ENCODE results near the gene BCAN. TPM values are rescaled to one million over a fixed set of nuclear protein-coding genes. Genes with fewer than 3 reads are reported as not detected.
A peak's percentile ranks its signal among the peaks of the same experiment; 100 is the strongest.

BCAN gene
- total RNA-seq, 4 donors from 2014 or later = 21.9 to 50.1 (median 26.0) TPM

DNA sequence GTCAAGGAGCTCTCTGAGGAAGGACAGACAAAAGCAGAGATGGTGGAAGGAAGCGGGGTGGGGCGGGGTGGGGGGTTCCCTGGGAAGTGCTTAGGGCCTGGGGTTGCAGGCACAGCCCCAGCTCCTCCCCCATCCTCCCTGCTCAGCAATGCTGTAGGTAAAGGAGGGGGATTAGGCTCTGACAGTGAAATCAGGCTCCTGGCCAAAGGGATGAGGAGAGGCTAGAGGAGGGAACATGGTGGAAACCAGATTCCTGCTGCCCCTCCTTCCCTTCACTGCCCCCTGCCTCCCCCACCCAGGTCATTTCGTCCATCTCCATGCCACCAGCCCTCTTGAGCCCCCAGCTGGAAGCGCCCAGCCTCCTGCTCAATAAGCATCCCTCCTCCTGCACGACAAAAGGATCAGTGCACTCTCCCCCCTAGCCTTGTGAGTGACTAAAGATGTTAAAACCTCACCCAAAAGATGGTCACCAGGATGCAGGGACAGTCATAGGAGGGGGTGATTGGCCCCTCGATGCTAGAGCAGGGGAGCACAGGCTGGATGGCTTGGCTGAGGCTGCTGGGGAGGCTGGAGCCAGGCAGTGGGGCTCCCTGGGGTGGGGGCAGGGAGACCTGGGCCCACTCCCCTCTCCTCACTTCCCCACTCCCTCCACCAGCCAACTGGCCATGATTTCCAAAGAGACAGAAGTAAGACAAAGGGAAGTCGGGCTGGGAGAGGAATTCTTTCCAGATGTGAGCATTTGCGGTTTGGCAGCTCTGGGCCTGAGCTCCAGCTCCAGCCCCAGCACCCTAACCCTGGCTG is 65.7 kb downstream of the BCAN start:
- DNase-seq (ENCODE audit: low spot score in 2 of 2) = no peak
- 50 to 51% methylated on average over 8 of the region's 8 CpGs for WGBS, 2 donors
- H3K4me3 ChIP-seq (ENCODE audit: low read depth, poor library complexity, severe bottlenecking) = no peak overlapping the region
- intact Hi-C loops (cut with DNase I; ENCODE audit: low total_unique reads) = no loop called here
- TF ChIP-seq POLR2A (IDR thresholded peaks at IDR 0.05) = no peak
- TF ChIP-seq, protein P1, sequence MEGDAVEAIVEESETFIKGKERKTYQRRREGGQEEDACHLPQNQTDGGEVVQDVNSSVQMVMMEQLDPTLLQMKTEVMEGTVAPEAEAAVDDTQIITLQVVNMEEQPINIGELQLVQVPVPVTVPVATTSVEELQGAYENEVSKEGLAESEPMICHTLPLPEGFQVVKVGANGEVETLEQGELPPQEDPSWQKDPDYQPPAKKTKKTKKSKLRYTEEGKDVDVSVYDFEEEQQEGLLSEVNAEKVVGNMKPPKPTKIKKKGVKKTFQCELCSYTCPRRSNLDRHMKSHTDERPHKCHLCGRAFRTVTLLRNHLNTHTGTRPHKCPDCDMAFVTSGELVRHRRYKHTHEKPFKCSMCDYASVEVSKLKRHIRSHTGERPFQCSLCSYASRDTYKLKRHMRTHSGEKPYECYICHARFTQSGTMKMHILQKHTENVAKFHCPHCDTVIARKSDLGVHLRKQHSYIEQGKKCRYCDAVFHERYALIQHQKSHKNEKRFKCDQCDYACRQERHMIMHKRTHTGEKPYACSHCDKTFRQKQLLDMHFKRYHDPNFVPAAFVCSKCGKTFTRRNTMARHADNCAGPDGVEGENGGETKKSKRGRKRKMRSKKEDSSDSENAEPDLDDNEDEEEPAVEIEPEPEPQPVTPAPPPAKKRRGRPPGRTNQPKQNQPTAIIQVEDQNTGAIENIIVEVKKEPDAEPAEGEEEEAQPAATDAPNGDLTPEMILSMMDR (IDR thresholded peaks at IDR 0.05) = no peak

DNA sequence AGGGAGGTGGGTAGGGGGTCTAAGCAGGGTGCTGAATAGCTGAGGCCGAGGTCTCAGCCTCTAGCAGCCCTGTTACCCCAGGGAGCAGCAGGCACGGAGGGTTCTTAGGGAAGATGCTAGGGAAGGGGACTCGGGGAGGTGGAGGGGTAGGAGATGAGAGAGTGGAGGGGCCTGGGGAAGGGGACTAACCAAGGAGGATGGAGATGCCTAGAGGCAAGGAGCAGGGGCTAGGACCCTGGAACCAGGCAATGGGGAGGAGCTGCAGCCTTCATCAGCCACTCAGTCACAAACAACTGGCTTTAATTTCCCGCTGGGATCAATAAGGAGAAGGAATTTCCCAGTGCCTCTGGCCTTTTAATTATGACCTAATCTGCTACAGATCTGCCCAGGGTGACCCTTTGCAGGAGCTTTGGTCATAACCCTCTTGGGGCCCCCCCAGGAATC is 66.3 kb downstream of the BCAN start:
- DNase-seq (ENCODE audit: low spot score in 2 of 2) = no peak
- intact Hi-C loops (cut with DNase I; ENCODE audit: low total_unique reads) = no loop called here
- H3K4me3 ChIP-seq (ENCODE audit: low read depth, poor library complexity, severe bottlenecking) = no peak overlapping the region
- 37% methylated on average over 4 of the region's 4 CpGs for WGBS, 2 donors
- TF ChIP-seq, protein P1 (IDR thresholded peaks at IDR 0.05) = no peak
- no peak for TF ChIP-seq POLR2A (IDR thresholded peaks at IDR 0.05)

DNA sequence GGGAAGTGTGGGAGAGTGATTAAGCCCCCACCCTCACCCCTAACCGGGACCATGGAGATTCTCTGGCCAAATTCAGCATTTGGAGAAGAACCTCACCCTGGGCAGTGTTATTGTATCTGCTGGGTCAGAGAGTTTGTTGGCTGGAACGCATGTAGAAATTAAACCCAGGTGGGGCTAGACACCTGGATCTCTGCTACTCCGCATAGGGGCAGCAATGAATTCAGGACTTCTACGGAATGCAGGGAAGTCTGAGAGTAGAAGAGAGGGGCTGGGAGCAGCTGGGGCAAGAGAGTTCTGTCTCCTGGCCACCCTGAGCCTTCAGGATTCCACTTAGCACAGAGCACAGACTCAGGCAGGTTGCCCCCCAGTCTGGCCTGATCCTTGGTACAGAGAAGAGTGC is 67.1 kb downstream of the BCAN start:
- no peak for TF ChIP-seq POLR2A (IDR thresholded peaks at IDR 0.05)
- intact Hi-C loops (cut with DNase I; ENCODE audit: low total_unique reads) = no loop called here
- 33 to 45% methylated on average over 4 of the region's 4 CpGs for WGBS, 2 donors

More for the DNA sequence above, 67.1 kb downstream of the BCAN start:
- H3K4me3 ChIP-seq (ENCODE audit: low read depth, poor library complexity, severe bottlenecking) = no peak overlapping the region
- peak in 1 of 2 donors; percentile 72 for DNase-seq (ENCODE audit: low spot score in 2 of 2)

Other genes starting within 250 kb of the BCAN start
- 10 to 100 TPM; 32.1 to 67.3 (median 55.6) TPM for gene MEF2D, start 141.3 kb upstream of the BCAN start, total RNA-seq
- 1 to 10 TPM in 3 of 4 donors, under 1 TPM in 1; 0.98 to 3.0 (median 2.1) TPM for gene IQGAP3, start 69.6 kb upstream of the BCAN start, total RNA-seq
- under 1 TPM in 1 of 4 donors, not detected in 3; 0.19 TPM for gene TTC24, start 62.4 kb upstream of the BCAN start, total RNA-seq
- 10 to 100 TPM; 37.0 to 52.7 (median 45.8) TPM for gene NAXE, start 50.3 kb upstream of the BCAN start, total RNA-seq
- 10 to 100 TPM in 3 of 4 donors, 1 to 10 TPM in 1; 10.0 to 18.5 (median 13.9) TPM for gene GPATCH4, start 40.6 kb upstream of the BCAN start, total RNA-seq
- gene HAPLN2, start 22.7 kb upstream of the BCAN start, total RNA-seq = 1 to 10 TPM in 1 of 4 donors, under 1 TPM in 2, not detected in 1; 0.68 to 1.0 (median 0.80) TPM
- gene NES, start 35.3 kb downstream of the BCAN start, total RNA-seq = 1 to 10 TPM; 2.4 to 8.9 (median 5.0) TPM
- 100 to 1,000 TPM in 1 of 4 donors, 10 to 100 TPM in 3; 67.9 to 103 (median 96.1) TPM for gene CRABP2, start 63.5 kb downstream of the BCAN start, total RNA-seq
- 10 to 100 TPM; 20.3 to 39.0 (median 28.2) TPM for gene METTL25B, start 86.4 kb downstream of the BCAN start, total RNA-seq
- gene ISG20L2, start 86.6 kb downstream of the BCAN start, total RNA-seq = 10 to 100 TPM; 13.4 to 21.4 (median 16.7) TPM
- gene MRPL24, start 99.0 kb downstream of the BCAN start, total RNA-seq = 10 to 100 TPM; 34.0 to 44.9 (median 41.5) TPM
- 100 to 1,000 TPM; 210 to 233 (median 222) TPM for gene HDGF, start 109.6 kb downstream of the BCAN start, total RNA-seq
- gene PRCC, start 125.4 kb downstream of the BCAN start, total RNA-seq = 10 to 100 TPM; 35.4 to 45.6 (median 38.8) TPM
- gene SH2D2A, start 174.7 kb downstream of the BCAN start, total RNA-seq = 1 to 10 TPM in 1 of 4 donors, not detected in 3; 1.5 TPM
- gene INSRR, start 217.0 kb downstream of the BCAN start, total RNA-seq = not detected
- under 1 TPM in 1 of 4 donors, not detected in 3; 0.23 TPM for gene NTRK1, start 218.7 kb downstream of the BCAN start, total RNA-seq

Data from lower leg skin (tissue), 4 donors.